Stimulated activated naive CD4-positive, alpha-beta T cell treated with Interleukin-2 at 50 U/mL for 16 hours (primary cell): ENCODE results near the gene UBR1.
"Not testable (repeated sequence)": the region's sequence is repeated elsewhere in the genome, so short reads cannot be mapped to it uniquely, and the experiment has no call there.

Source experiments
- DNase-seq: peaks from one replicate; lab custom pipeline; 2025; lab: John Stamatoyannopoulos, UW

Gene UBR1

DNA sequence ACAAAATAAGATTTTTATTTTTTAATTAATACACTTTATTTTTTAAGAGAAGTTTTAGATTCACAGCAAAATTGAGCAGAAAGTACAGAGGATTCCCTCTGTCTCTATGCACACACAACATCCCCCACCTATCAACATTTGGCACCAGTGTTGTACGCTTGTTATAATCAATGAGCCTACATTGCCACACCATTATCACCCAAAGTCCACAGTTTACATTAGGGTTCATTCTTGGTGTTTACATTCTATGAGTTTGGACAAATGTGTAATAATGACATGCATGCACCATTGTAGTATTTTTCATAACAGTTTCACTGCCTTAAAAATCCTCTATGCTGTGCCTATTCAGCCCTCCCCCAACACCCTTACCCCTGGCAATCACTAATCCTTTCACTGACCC lies 134.0 kb downstream of the UBR1 start:
- DNase-seq, result no peak

DNA sequence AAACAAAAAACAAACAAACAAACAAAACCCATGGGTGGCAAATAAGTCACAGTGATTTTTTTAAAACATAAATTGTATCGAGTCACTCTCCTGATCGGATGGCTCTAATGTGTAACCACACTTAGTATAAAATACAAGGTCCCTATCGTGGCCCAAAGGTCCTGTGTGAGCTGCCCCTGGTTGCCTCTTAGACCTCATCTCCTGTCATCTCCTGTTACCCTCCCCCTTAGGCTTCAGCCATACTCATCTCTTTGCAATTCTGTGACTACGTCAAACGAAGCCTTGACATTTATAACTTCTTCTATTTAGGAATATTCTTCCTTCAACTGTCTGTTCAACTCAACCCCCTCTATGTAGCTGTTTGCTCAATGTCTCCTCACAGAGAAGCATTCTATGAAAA lies 141.4 kb downstream of the UBR1 start:
- DNase-seq, result no peak

DNA sequence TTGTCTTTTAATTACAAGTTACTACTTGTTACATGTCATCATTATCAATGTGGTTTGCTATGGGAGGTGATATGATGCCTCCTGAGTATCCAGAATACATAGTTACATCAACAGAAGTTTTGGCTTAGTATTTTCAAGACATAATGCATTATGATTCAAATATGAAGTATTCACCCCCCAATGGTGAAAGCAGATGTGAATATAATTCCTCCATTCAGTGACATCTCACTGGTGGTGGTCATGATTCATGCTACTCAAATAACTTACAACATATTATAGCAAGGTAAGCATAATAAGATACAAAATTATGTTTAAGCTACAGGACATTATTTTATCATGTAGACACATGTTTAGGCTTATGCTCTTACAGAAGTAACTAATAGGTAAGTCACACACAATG lies 150.3 kb downstream of the UBR1 start:
- no peak for DNase-seq

DNA sequence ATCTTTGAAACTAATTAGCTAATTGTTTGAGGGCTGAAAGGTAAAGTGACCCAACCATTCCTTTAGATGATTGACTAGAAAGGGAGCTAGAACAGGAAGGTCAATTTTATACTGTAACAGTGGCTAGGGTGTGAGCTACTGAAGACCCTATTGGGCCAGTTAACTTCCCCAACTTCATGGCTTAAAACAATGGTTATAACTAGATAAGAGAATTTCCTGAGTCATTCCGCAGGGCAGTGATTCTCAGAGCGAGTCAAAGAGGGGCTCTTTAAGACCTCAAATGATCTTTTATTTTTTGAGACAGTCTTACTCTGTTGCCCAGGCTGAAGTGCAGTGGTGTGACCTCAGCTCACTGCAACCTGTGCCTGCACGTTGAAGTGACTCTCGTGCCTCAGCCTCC lies 151.5 kb downstream of the UBR1 start:
- DNase-seq, result no peak

GRCh38 chr15:42948898-42949297 lies 156.9 kb downstream of the UBR1 start:
- DNase-seq, result not testable (repeated sequence)

GRCh38 chr15:42940527-42940926 lies 165.3 kb downstream of the UBR1 start:
- no peak for DNase-seq

- DNase-seq, result no peak
Measured at GRCh38 chr15:42939841-42940240, 166.0 kb downstream of the UBR1 start.

DNA sequence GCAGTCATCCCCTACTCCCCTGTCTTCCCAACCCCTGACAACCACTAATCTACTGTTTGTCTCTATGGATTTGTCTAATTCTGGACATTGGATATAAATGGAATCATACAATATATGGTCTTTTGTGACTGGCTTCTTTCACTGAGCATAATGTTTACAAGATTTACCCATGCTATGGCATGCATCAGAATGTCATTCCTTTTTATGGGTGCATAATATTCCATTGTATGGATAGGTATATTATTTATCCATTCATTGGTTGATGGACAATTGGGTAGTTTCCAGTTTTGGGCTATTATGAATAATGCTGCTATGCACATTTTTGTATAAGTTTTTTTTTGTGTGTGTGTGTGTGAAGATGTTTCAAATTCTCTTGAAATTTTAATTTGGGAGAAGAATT lies 168.7 kb downstream of the UBR1 start:
- no peak for DNase-seq

DNA sequence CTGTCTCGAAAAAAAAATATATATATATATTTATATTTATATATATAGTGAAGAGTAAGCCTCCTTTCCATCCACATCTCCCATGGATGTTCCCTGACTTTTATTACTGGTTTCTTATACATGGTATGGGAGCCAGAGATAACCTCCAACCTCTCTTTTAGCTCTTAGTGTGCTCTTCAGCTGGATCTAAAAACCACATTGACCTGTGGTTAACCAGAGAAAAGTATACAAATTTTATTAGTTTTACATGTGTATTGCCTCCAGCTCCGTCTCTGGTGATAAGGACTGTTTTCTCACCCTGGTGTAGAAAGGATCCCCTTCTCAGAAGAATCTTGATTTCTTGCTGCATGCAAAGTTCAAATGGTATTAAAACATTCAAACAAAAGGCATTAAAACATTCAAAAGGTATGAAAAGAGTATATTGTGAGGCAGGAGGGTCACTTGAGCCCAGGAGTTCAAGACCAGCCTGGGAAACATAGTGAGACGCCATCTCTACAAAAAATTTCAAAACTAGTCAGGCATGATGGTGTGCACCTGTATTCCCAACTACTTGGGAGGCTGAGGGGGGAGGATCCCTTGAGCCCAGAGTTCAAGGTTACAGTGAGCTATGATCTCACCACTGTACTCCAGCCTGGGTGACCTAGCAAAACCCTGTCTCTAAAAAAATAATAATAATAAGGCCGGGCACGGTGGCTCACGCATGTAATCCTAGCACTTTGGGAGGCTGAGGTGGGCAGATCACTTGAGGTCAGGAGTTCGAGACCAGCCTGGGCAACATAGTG lies 171.8 kb downstream of the UBR1 start:
- no peak for DNase-seq

GRCh38 chr15:42932833-42933515 lies 172.9 kb downstream of the UBR1 start:
- DNase-seq, result no peak

DNA sequence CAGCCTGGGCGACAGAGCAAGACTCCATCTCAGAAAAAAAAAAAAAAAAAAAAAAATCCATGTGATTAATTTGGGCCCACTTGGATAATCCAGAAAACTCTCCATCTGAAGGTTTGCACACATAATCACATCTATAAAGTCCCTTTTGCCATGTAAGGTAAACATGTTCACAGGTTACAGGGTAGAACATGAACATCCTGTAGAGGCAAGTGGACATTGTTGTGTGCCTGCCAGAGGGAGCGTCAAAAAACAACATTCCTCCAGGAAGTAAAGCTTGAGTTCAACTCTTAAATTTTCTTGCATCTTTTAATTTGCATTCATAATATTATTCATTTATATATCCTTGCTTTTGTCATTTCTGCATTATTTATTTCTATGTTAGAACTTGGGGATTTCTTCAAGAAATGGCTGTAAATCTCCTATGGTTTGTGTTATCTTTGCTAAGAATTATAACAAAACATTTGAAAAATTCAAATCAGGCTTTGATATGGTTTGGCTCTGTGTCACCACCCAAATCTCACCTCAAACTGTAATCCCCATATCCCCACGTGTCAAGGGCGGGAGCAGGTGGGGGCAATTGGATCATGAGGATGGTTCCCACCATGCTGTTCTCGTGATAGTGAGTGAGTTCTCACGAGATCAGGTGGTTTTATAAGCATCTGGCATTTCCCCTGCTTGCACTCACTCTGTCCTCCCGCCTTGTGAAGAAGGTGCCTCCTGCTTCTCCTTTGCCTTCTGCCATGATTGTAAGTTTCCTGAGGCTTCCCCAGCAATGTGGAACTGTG lies 173.9 kb downstream of the UBR1 start:
- no peak for DNase-seq

DNA sequence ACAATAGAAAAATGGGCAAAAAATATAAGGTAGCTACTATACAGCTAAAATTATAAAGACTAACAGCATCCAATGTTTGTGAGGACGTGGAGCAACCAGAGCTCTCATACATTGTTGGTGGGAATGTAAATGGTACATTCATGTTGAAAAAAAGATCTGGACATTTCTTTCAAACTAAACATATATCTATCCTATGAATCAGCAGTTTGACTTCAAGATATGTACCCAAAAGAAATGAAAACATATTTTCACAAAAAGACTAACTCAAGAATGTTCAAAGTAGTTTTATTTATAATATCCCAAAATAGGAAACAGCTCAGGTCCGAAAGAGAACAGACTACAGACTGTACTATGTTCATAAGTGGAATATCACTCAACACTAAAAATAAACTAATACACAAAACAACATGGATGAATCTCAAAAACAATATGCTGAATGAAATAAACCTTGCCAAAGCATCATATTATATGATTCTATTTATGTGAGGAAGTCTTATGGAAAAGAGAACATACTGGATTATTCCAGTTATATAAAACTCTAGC lies 176.5 kb downstream of the UBR1 start:
- no peak for DNase-seq

DNA sequence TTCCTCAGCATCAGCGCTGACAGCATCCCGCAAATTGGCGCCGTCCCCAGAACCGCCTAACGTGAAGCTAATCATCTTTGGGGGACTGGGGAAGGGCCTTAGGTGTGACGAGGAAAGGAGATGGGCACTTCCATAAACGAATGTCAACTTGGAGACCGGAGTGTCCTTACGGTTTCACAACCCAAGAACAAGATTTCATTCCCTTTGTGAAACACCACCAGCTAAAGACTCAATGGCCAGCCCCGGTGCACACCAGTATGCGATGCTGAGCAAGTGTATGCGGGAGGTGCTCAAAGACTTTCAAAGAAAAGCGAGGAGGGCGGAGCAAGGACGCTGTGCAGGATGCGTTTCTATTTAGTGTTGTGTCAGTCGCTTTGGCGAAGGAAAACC lies 184.5 kb downstream of the UBR1 start:
- DNase-seq, result peak; percentile 33

- peak; percentile 97 for DNase-seq
Measured at GRCh38 chr15:42920519-42921341, 185.1 kb downstream of the UBR1 start, which contains the start of gene TTBK2. TSS of gene TTBK2 (minus strand) at chr15:42920778. CDS start at chr15:42878617, 42,161 bp downstream.

DNA sequence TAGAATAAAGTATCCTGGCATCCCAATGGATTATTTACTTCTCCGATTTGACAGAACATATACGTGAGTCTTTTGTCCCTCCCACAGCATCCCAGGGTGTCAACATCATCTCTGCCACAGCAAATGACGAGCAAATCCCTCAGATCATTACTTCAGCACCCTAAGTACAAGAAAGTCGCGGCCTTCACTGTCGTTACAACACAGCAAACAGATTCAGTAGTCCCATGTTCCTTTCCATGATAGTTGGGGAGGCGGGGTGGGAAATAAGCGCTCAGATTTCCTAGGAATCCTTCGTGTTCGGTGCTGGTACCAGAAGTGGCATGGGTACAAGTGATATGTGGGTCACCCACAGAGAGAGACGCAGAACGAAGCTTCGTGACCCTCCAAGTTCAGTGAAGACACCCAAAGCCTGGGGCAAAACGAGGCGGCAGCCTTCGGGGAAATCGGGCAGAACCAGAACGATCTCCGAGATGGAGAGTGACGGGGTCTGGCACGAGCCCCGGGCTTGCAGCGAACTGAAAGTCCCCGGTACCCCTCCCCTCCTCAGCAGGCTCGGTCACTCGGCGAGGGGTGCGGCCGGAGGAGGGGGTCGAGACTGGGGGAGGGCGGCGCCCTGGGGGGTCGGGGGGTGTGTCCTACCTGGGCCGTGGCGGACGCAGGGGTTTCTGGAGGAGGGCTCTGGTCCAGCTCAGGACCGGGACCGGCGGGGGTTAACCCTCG lies 185.9 kb downstream of the UBR1 start:
- peak; percentile 30 for DNase-seq

- no peak for DNase-seq
Measured at GRCh38 chr15:42919308-42919707, 186.5 kb downstream of the UBR1 start.

DNA sequence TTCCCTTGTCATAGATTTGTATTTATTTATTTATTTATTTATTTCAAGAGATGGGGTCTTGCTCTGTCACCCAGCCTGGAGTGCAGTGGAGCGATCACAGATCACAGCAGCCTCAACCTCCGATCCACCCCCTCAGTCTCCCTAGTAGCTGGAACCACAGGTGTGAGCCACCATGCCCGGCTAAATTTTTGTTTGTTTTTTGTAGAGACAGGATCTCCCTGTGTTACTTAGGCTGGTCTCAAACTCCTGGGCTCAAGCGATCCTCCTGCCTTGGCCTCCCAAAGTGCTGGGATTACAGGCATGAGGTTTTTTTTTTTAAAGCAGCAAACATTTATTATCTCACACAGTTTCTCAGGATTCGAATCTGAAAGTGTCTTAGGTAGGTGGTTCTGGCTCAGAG lies 187.8 kb downstream of the UBR1 start:
- no peak for DNase-seq

- no peak for DNase-seq
Measured at GRCh38 chr15:42915654-42916315, 190.1 kb downstream of the UBR1 start.

DNA sequence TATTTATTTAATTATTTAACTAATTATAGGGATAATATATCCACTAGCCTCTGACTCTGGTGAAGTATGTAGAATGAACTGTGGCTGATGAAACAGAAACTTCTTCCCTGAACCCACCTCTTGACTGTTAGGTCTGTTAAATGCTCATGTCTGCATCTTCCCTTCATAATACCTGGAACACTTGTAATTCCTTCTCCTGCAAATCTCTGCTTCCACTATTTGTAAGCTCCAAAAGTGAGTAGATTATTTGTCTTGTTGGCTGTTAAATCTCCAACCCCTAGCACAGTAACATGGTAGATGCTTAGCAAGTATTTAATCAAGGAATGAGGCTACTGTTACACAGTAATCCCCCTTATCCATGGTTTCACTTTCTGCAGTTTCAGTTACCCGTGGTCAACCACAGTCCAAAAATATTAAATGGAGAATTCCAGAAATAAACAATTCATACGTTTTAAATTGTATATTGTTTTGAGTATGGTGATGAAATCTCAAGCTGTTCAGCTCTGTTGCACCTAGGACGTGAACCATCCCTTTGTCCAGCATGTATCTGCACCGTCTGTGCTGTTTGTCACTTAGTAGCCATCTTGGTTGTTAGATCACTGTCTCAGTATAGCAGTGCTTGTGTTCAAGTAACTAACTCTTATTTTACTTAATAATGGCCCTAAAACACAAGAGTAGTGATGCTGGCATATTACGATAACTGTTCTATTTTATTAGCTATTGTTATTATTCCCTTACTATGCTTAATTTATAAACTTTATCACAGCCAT lies 190.9 kb downstream of the UBR1 start:
- DNase-seq, result no peak
